Activated CD4-positive, CD25-positive, alpha-beta regulatory T cell treated with anti-CD3 and anti-CD28 coated beads, Interleukin-2, amount 50 U/mL, for 24 hours (primary cell): ENCODE measurements around the gene TNIK.
"Not testable (repeated sequence)": the region's sequence is repeated elsewhere in the genome, so short reads cannot be mapped to it uniquely, and the experiment has no call there.

Experiments
- ATAC-seq, 2 donors: fragments of 150-1000 bp; cut with Tn5 transposase; one replicate each; pipeline ENCODE4 v1.10.0; 2021; ENCODE audit warnings: mild to moderate bottlenecking in 1 of 2, moderate library complexity in 1 of 2

TNIK gene

DNA sequence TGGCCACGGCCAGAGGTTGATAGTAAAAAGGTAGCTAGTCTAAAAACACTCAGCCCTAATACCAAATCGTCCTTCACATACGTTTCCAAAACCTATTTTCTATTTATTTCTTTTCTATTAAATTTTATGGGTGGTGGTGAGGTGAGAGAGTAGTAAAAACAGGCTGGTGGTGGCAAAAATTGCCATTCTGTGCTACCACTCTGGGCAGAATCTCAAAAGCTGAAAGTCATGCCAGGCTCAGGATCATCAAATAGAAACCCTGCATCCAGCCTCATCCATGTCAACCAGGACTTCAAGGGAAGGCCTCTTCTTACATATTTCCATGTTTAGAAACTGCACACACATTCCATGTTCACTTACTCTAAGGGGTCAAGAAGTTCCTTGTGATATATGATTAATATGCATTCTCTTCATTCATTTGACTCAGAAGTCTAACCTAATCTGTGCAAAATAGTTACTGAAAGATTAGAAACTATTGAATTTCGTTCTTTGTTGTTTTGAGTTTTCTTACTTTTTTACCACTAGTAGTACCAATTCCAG is 153.1 kb downstream of the TNIK start:
- ATAC-seq: no peak

DNA sequence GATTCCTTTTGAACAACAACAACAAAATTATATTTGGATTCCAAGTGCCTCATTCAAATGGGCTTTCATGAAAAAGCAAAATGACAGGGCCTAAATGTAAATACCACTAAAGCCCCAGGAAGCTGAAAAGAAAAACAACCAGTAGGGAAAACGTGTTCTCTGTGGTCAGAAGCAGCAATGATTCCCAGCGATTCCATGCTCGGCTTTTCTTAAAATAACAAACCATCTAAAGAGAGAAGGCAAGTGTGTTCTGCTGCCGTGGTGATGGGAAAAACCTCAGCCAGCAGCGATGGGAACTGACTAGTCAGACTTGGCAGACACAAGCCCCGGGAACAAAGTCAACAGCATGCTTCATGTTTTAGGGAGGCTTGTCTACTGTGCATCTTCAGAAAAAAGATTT is 153.6 kb downstream of the TNIK start:
- ATAC-seq: no peak

DNA sequence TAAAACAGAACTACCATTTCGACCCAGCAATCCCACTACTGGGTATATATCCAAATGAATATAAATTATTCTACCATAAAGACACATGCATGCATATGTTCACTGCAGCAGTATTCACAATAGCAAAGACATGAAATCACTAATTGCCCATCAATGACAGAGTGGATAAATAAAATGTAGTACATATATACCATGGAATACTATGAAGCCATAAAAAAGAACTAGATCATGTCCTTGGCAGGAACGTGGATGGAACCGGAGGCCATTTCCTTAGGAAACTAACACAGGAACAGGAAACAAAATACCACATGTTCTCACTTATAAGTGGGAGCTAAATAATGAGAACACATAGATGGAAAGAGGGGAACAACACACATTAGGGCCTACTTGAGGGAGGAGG is 154.4 kb downstream of the TNIK start:
- ATAC-seq: not testable (repeated sequence)

DNA sequence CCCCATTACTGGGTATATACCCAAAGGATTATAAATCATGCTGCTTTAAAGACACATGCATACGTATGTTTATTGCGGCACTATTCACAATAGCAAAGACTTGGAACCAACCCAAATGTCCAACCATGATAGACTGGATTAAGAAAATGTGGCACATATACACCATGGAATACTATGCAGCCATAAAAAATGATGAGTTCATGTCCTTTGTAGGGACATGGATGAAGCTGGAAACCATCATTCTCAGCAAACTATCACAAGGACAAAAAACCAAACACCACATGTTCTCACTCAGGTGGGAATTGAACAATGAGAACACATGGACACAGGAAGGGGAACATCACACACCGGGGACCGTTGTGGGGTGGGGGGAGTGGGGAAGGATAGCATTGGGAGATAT is 155.7 kb downstream of the TNIK start:
- not testable (repeated sequence) for ATAC-seq

DNA sequence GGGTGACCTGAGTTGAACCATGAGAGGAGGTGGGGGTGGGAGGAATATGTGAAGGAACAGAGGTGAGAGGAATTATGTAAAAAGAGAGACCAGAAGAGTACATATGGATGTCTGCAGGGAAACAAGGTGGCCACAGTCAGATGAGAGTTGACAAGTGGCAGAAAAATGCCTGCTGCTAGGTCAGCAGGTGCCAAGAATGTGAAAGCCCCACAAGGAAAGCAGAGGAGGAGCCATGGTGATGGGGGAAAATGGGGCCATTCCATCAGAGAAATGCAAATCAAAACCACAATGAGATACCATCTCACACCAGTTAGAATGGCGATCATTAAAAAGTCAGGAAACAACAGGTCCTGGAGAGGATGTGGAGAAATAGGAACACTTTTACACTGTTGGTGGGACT is 156.2 kb downstream of the TNIK start:
- not testable (repeated sequence) for ATAC-seq

DNA sequence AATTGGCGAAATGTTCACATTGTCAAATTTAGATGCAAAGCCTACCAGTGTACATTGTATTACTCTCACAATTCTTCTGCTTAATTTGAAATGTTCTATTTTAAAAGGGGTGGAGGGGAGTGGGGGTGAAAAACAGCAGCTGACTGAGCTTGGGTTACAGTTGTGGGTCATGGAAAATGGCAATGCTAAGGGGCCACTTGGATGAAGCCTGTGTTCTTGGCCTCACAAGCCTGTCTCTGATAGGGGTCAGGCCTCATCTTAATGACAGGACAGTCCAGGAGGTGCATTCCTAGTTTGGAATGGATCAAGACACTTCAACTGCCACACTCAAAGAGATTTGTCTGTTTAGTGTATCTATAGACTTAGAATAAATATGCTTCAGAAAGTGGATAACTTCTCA is 158.2 kb downstream of the TNIK start:
- no peak for ATAC-seq

DNA sequence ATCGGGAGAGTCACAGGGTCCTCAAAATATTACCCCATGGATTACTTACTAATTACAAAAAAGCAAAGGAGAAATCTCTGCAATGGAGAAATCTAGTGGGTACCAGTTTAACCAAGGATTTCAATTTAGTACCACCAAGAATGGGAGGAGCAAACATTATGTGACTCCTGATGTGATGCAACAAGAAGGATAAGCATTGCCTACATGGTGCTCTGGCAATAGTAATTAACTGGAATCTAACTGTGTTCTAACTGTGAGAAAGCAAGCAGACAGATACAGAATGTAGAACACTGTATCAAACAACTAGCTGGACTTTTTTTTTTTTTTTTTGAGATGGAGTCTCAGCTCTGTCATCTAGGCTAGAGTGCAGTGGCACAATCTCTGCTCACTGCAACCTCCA is 159.2 kb downstream of the TNIK start:
- no peak for ATAC-seq

DNA sequence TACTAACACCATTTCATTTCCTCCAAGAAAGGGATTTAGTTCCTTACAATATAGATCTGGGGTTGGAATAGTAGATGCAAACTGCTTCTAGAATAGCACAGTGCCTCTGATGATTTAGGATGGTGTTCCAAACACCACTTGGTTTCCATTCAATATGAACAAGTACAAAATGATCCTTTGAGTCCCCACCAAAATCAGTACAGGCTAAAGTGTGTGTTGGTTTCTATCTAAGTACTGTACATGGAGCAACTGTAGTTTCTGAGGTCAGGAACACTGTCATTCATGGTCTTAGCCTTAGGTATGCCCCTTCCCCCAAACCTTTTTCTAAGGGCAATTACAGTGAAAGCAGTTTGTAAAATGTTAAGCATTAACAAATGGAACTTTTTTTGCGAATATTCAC is 162.3 kb downstream of the TNIK start:
- ATAC-seq: no peak

DNA sequence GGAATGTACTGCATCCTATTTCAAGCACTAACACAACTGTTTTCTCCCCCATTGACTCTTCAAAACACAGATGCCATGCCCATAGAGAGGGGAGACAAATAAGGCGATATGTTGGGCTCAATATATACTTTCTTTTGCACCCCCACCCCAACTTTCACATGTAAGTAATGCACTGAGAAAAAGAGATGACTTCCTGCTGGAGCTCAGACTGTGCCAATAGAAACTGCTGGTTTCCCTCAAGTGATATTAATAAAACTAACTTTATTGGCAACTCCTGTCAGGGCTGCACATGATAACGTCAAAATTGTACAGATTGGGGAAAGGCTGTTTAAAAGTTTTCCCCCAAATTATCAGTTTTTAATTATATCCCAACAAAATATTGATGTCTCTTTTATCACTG is 163.0 kb downstream of the TNIK start:
- ATAC-seq: no peak

DNA sequence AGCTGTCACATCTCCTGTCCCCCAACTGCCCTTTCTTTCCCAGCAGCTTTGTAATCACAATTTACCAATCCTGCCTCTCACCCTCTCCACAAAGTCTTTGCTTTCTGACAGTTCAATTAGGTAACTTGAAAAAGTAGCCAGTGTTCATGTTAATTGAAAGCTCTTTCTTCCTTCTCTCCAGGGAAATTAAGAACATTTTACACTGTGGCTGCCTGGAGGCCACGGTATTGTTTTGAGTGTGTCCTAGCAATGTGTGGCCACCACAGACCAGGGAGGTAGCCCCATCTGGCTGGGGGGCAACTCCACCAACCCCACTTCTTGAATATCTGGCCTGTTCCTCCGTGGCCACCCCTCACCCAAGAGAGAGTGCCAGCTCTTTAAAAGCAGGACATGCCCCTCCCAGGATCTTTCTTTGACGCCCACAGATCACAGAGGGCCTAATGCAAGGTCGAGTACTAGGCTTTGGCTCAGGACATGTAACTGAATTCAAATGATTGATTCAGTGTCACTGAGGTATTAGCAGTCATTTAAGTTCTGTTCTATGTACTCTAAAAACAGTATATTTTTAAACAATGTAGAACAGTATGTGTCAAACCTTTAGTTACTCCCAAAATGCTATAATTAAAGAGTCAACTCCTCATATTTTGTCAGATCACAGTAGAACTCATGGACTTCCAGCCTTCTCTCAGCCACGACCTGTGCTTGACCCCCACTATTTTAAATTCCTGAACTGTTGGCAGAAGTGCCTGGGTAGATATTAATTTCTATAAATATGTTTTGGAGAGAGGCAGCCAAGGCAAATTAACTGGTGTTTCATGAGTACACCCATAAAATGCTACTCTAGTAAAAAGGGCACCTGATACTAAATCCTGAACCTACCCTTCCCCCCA is 164.5 kb downstream of the TNIK start:
- ATAC-seq: no peak

DNA sequence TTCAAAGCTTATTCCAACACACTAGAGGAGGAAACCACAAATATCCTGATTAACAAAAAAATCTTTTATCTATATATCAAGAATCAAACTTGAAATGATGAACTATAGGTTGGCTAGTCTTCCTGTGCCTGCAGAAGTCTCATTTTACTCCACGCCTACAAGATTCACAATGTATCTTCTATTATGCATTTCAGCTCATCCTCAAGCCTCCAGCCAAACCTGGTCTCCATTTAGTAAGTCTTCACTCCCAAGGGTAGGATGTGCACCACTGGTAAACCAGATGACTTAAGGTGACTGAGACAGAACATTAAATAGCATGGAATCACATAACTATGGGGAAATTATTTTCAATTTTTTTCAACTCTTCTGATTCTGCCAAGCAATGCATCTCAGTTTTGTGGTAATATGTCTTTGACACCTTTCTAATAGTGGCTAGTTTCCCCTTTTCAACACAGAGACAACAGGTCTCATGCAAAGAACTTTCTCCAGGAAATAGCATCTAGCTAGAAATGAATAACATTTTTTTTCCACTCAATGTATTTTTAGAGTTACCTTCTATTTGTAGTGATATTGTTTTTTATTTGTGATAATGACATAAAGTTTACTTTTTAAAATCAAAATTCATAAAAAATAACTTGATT is 166.9 kb downstream of the TNIK start:
- no peak for ATAC-seq

DNA sequence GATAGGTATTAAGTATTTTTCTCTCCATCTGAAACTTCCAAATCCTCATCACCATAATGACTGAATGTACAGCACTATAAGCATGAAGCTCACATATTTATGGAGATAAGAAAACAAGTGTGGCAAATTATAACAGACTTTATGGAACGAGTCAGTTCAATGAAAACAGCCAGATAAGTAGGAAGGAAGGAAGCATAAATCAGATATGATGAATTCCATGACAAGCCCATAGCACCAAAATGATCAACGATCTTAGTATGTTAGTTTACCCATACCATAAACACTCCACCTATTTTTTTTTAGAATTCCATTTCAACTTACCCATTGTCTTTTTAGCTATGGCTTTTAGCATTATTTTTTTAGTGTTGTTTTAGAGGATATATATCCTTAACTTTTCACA is 169.5 kb downstream of the TNIK start:
- ATAC-seq: no peak

DNA sequence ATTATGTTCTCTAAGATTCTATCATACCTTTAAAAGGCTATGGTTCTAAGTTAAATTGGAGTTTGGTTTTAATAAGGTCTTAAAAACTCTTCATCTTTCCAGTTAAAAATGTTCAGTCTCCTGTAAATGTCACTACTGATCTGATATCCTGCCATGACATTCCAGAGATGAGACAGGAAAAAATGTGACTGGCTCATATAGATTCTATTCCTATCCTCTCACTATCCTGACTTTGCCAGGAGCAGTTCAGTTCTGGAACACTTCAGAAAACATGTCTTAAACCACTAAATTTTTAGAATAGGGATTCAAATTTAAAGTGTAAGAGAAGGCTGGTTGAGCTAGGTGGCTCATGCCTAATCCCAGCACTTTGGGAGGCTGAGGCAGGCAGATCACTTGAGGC is 170.9 kb downstream of the TNIK start:
- ATAC-seq: no peak

DNA sequence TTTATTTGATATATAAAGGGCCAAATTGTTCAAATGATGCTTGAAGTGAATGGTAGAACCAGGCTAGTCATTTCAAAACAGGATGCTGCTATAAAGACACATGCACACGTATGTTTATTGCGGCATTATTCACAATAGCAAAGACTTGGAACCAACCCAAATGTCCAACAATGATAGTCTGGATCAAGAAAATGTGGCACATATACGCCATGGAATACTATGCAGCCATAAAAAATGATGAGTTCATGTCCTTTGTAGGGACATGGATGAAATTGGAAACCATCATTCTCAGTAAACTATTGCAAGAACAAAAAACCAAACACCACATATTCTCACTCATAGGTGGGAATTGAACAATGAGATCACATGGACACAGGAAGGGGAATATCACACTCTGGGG is 172.4 kb downstream of the TNIK start:
- ATAC-seq: not testable (repeated sequence)

DNA sequence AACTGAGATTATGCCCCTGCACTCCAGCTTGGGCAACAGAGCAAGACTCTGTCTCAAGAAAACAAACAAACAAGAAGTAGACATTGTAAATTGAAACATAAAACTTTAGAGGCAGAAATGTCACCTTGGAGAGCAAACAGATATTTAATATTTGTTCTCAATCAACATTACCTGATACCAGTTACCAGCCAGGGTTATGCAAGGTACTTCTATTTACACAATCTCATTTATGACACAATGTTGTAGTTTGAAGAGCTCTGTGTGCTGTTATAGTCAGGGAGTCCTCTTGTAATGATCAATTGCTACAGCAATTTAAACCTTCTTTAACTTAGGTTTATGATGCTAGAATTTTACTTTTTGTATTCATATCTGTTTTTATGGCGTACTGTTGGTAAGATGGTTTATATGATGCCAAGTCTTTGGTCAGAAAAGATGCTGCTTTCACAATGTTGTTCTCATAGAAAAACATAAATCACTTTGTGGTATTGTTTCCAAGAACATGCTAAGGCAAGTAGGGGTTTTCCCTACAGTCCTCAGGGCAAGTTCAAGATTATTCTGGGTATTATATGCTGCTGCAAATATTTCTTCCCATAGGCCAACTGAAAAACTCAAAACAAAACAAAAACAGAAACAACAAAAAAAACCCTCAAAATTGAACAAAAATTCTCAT is 173.5 kb downstream of the TNIK start:
- ATAC-seq: peak; percentile 48 to 49

DNA sequence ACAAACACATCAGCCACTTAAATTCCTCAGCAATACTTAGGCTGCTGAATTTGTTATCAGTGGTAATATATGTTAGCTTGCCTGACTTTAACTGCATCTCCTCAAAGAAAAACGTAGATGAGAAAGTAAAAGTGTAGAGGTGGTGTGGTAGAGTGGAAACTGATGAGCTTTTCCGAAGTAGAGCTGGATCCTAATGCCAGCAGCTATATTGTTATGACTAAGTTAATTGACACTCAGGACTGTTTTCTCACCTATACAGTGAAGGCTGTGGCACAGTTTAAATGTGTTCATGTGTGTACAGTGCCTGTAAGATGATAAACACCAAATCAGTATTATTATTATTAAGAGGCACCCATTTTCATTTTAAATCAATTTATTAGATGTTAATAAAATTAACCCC is 174.9 kb downstream of the TNIK start:
- ATAC-seq: peak; percentile 60 to 66

DNA sequence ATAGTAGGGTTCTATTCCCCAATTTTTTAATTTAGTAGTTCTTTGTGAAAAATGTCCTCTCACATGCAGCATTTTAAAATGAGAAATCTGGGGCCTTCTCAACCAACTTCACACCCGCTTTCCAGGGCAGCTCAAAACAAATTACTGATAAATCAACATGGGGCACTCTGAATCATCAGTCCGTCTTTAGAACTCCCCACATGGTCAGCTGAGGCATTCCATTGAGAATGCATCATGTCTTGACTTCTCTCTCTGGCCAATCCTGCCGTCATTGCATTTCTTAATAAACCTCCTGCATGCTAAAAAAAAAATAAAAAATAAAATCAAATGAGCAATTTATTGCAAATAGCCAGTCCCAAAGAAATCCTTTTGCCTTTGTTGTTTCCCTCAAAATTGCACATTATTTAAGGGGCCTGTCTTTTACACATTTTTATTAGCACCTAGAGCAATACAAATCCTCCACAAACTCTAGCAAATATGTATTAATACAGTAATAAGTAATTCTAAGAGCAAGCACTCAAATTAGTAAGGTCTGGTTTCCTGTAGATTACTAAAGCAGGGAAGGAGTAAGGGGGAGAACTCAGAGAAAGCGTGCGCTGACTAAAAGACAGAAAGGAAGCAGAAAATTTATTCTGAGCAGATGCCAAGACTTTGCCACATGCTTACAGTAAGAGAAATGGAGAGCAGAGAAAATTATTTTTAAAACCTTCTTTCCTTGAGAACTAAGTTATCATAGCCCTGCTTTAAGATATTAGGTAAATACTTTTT is 175.7 kb downstream of the TNIK start:
- ATAC-seq: peak; percentile 71 to 75

DNA sequence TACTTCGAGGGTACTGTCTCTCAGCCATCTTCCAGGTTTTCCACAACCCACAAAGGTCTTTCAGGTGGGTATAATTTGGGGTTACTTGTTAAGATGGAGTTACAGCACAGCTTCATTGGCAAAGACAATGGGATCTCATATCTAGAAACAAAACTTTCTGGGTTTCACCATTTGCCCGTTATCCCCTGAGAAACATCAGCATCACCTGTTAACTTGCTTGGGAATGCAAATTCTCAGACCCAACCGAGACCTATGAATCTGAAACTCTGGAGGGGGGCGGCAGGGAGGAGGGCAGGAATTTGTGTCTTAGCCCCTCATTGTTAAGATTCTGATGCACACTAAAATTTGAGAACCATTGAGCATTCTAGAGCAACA is 176.4 kb downstream of the TNIK start:
- ATAC-seq: no peak

DNA sequence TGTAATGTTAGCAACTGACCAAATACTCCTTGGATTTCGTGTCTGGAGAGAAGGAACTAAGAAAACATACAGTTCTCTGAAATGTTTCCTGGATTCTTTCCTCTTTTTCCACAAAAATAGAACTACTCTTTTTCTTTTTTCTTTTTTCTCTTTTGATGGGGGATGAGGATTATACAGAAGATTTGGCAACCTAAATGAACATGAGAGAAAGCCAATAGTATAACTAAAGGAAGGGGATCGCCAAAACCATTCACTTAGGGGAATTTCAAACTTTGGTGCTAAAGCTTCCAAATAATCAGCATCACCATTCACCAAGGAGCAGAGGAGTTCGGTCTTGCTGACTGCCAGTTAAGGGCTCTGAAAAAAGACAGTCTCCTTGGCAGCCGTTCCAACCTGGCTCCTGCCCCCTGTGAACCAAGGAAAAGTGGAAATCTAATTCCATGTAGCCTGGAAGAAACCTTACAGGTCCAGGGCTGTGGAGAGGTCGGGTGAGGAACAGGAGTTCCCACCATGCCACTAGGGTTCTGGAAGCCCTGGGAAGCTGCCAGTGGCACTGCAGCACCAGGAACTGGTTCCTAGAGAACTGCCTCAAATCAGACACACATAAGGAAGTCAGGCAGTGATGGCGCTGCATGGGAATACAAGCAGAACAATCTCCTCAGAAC is 176.9 kb downstream of the TNIK start:
- ATAC-seq: no peak

DNA sequence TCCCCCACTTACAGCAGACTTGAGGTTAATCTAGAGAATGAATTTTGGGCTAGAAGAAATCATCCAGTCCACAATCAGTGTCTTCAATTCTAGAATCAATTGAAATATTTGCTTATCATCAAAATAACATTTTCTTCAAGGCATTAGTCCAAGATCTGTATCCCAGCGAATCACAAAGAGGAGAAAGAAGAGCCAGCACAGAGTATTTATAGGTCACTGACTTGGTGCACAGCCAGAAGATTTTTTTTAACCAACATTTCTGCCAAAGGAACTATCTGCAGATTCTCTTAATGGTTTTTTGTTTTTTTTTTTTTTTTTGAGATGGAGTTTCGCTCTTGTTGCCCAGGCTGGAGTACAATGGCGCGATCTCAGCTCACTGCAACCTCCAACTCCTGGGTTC is 178.2 kb downstream of the TNIK start:
- ATAC-seq: no peak

DNA sequence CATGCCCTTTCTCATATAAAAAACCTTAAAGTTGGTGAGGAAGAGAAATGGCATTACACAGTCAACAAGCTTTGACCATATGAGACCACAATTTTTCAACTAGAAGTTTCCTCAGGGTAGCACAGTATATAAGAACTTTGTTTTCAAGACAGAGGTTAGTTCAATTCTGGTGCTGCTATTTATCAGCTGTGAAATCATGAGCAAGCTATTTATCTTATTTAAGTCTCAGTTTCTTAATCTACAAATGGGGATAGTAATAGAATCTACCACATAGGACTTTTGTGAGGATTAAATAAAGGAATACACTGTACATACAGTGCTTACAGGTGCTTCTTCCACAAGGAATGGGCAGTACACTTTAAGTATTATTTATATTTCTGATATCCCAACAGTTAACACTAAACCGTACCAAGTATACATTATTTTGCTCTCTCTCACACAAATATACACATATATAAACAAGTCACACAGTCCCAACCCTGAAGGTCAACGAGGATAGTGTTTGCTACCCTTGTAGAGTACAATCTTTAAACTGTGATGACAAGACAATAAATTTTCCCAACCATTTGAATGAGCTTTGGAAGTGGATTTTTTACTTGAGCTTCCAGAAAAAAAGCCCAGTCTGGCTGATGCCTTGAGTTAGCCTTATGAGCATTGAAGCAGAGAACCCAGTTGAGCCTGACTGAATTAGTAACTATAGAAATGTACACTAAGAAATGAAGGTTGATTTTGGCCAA is 178.8 kb downstream of the TNIK start:
- ATAC-seq: no peak

DNA sequence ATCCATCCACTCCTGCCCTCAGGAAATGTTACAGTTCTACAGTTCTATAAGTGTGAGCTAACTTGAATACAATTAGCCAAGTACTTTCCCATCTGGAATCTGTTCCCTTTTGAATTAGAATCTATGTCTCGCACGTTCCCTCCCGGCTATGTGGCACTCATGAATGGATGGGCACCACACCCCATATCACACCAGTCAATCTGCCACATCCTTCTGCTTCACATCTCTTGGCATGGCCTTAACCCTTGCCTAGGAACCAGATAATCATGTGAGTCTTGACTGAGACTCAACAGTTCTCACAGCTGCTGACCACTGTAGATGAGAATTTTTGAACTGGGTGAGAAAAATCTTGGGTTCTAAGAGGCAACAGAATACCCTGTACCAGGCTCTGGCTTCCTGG is 180.2 kb downstream of the TNIK start:
- no peak for ATAC-seq
